Measurements from ENCODE around the gene SLC9B1.
"Not testable (repeated sequence)": the region's sequence is repeated elsewhere in the genome, so short reads cannot be mapped to it uniquely, and the experiment has no call there.

- not testable (repeated sequence) for TF ChIP-seq NFRKB (IDR thresholded peaks at IDR 0.05); TARDBP (IDR thresholded peaks at IDR 0.05); PKNOX1 (IDR thresholded peaks at IDR 0.05); FOXA1 (IDR thresholded peaks at IDR 0.05); FOXM1 (IDR thresholded peaks at IDR 0.05; ENCODE audit: borderline replicate concordance); FOXK2 (IDR thresholded peaks at IDR 0.05)
Observed at GRCh38 chr4:102897610-102898009, 121.9 kb downstream of the SLC9B1 start.
